HFF-Myc (cell line): ENCODE measurements around the gene KCNMA1.

Experiments
- DNase-seq: peaks from one replicate; pipeline ENCODE4 v3.0.0-alpha.2; 2011; ENCODE audit warnings: low read depth; ENCODE audit errors: extremely low read depth
- H3K4me3 ChIP-seq: replicated peaks from 2 replicates; pipeline ENCODE4 v1.5.1; 2011; ENCODE audit warnings: low read depth, mild to moderate bottlenecking, control low read depth, low read length
- TF ChIP-seq, protein P1 (sequence below): IDR thresholded peaks from 2 replicates; pipeline ENCODE4 v1.5.1; 2012; ENCODE audit warnings: mild to moderate bottlenecking, low read depth, low read length, control low read depth; ENCODE audit errors: missing control alignments

Gene KCNMA1

DNA sequence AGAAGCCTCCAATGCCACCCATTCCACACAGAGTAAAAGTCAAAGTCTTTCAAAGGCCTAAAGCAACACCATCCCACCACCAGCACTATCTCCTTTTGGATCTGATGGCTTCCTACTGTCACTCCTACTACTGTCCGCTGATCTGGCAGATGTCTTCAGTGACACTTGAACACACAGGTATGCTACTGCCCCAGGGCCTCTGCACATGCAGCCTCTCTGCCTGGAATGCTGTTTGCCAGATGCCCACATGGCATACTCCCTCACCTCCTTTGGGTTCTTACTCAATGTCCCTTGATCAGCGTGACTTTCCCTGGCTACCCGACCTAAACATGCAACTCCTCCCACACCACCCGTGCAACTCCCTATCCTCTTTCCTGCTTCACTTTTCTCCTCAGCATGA is 512.4 kb downstream of the KCNMA1 start:
- no peak for DNase-seq
- TF ChIP-seq, protein P1, sequence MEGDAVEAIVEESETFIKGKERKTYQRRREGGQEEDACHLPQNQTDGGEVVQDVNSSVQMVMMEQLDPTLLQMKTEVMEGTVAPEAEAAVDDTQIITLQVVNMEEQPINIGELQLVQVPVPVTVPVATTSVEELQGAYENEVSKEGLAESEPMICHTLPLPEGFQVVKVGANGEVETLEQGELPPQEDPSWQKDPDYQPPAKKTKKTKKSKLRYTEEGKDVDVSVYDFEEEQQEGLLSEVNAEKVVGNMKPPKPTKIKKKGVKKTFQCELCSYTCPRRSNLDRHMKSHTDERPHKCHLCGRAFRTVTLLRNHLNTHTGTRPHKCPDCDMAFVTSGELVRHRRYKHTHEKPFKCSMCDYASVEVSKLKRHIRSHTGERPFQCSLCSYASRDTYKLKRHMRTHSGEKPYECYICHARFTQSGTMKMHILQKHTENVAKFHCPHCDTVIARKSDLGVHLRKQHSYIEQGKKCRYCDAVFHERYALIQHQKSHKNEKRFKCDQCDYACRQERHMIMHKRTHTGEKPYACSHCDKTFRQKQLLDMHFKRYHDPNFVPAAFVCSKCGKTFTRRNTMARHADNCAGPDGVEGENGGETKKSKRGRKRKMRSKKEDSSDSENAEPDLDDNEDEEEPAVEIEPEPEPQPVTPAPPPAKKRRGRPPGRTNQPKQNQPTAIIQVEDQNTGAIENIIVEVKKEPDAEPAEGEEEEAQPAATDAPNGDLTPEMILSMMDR, result no peak

DNA sequence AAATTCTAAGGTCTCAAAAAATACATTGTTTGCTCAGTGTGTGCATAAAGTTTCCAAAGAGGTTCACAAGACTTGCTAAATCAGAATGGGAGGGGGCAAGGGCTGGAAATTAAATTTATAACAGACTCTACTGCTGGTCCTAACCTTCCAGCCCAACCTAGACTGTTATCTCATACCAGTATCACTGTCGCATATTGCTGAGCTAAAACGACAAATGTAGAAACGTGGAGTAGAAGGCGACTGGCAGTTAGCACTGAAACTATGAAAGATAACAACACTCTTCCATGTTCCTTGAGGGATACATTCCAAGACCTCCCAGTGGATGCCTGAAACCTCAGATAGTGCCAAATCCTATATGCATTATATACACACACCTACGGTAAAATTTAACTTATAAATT is 514.3 kb downstream of the KCNMA1 start:
- H3K4me3 ChIP-seq, result no peak overlapping the region
- DNase-seq, result no peak
- TF ChIP-seq, protein P1, result no peak

More for the DNA sequence above, 512.4 kb downstream of the KCNMA1 start:
- H3K4me3 ChIP-seq, result no peak overlapping the region

DNA sequence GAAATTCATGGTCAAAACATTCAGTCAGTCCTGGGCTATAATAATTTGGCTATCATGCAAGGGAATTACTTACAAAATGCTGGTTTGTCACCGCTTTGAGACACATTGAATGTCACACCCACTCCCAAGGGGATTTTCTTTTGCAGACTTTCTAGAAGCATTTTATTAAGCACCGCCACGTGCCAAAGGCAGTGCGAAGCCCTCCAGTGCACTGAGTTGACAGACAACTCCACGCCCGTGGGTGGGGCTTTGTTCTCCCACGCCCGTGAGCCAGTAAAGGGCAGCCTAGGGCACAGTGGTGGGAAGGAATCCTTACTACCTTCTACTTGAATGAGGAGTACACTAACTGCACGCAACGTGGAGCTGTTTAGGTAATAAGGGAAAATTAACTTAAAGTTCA is 515.8 kb downstream of the KCNMA1 start:
- TF ChIP-seq, protein P1, result no peak
- no peak overlapping the region for H3K4me3 ChIP-seq
- no peak for DNase-seq

DNA sequence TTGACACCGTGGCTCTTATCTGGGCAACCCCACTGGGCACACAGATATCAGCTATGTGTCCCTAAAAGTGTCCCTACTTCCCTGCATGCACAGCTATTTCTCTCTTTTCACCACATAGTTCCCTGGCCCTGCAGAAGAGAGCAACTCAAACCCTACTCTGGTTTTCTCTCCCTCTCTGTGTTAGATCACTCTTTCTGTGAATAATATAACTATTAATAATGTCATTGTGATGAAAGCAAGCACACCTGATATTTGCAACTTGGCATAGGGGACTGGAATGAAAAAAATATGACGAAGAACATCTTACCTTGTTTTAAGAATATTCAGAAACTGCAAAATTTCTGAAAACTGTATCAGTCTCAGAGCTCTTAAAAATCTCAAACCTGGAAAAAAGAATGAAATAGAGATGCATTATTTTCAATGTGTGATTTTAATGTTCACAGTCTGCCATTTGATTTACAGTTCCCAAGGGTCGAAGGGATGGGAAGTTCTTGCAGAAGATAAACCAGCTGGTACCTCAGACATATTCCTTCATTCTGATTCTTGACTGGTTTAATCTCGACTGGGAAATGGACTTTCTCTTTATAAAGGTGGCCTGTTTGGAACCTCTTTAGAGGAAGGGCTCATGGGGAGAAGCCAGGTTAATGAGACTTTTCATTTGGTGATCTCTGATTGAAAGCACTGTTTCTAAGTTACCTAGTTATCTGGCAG is 516.8 kb downstream of the KCNMA1 start:
- no peak for DNase-seq
- TF ChIP-seq, protein P1, result no peak
- H3K4me3 ChIP-seq, result no peak overlapping the region

DNA sequence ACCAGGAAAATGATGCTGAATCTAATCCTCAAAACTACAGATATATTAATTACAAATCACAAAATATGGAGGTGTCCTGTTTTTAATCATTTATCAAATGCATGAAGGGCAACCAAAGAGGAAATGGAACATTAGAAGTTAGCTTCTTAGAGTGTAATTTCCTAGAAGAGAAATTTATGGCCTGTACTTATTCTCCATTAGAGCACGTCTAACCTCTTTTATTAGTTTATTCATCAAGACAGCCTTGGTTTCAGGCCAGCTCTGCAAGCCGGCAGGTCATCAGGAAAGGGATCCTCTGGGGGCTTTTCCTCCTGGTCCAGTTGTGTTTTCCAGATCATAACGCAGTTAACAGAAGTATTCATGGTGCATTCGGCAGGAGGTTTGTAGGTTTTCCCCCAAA is 517.6 kb downstream of the KCNMA1 start:
- no peak for DNase-seq
- H3K4me3 ChIP-seq, result no peak overlapping the region
- TF ChIP-seq, protein P1, result no peak

DNA sequence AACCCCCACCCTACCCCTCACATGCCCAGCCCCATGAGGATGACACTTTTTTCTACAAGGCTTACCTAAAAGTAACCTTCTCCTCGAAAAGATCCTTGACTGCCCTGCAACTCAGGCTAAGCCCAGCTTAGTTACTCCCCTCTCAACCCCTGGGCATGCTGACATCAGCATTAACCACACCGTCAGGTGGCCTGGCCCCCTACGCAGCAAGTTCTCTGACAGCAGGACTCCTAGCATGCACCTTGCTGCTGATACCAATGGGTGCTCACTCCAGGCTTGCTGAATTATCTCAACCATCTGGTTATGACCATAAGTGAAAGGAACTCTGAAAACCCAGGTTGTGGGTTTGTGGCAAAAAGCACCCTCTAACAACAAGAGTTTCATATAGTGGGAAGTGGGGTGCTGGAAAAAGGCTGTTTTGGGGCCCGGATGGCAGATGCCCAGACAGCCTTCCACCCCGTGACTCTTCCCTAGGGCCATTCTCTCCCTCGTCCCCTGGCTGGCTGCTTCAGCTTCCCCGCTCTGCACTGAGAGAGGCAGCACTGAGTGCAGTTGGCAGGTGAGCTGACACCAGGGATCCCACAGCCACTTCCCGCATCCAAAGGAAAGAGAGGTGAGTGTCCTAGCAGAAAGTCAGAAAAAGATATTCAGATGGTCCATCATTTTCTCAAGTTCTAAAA is 518.9 kb downstream of the KCNMA1 start:
- no peak overlapping the region for H3K4me3 ChIP-seq
- TF ChIP-seq, protein P1, result no peak
- no peak for DNase-seq
